Measurements from ENCODE around the gene ZMYM5.
A peak's percentile ranks its signal among the peaks of the same experiment; 100 is the strongest.
"Not testable (repeated sequence)": the region's sequence is repeated elsewhere in the genome, so short reads cannot be mapped to it uniquely, and the experiment has no call there.

Gene ZMYM5

GRCh38 chr13:19863323-19864023, at the start of gene ZMYM5:
ZMYM5 (minus strand) TSS chr13:19863649; CDS start chr13:19852180, 11,469 bp downstream.
- DNase-seq (ENCODE audit: low read depth), result peak; percentile 98
- TF ChIP-seq CTCF (IDR thresholded peaks at IDR 0.05; ENCODE audit: control insufficient read depth, insufficient read depth, low read depth, low read length, missing control alignments), result no peak
- H3K4me3 ChIP-seq (ENCODE audit: control insufficient read depth, low read depth, low read length), result peak within 1 kb of the TSS; percentile 77

GRCh38 chr13:19910336-19911072, 47.1 kb upstream of the ZMYM5 start:
- TF ChIP-seq CTCF (IDR thresholded peaks at IDR 0.05; ENCODE audit: control insufficient read depth, insufficient read depth, low read depth, low read length, missing control alignments), result no peak
- peak; percentile 21 for DNase-seq (ENCODE audit: low read depth)
- no peak overlapping the region for H3K4me3 ChIP-seq (ENCODE audit: control insufficient read depth, low read depth, low read length)

GRCh38 chr13:19908350-19908986, 45.0 kb upstream of the ZMYM5 start:
- TF ChIP-seq CTCF (IDR thresholded peaks at IDR 0.05; ENCODE audit: control insufficient read depth, insufficient read depth, low read depth, low read length, missing control alignments), result no peak
- no peak overlapping the region for H3K4me3 ChIP-seq (ENCODE audit: control insufficient read depth, low read depth, low read length)
- DNase-seq (ENCODE audit: low read depth), result no peak

- not testable (repeated sequence) for DNase-seq (ENCODE audit: low read depth); H3K4me3 ChIP-seq (ENCODE audit: control insufficient read depth, low read depth, low read length)
Observed at GRCh38 chr13:19905487-19906195, 42.2 kb upstream of the ZMYM5 start.

- no peak for DNase-seq (ENCODE audit: low read depth)
- no peak overlapping the region for H3K4me3 ChIP-seq (ENCODE audit: control insufficient read depth, low read depth, low read length)
- TF ChIP-seq CTCF (IDR thresholded peaks at IDR 0.05; ENCODE audit: control insufficient read depth, insufficient read depth, low read depth, low read length, missing control alignments), result no peak
Observed at GRCh38 chr13:19890030-19890429, 26.6 kb upstream of the ZMYM5 start.

GRCh38 chr13:19888799-19889198, 25.4 kb upstream of the ZMYM5 start:
- H3K4me3 ChIP-seq (ENCODE audit: control insufficient read depth, low read depth, low read length), result no peak overlapping the region
- TF ChIP-seq CTCF (IDR thresholded peaks at IDR 0.05; ENCODE audit: control insufficient read depth, insufficient read depth, low read depth, low read length, missing control alignments), result peak; percentile 14
- no peak for DNase-seq (ENCODE audit: low read depth)

Measured in AG09309 (cell line).